Erythroblast (primary cell): ENCODE measurements around the gene NFYC.

Experiments used
- GATA1 ChIP-seq: IDR thresholded peaks from 2 replicates; pipeline ENCODE4 v1.6.1; 2011; ENCODE audit warnings: low read depth, mild to moderate bottlenecking, control low read depth, low read length, moderate library complexity
- POLR2A ChIP-seq: IDR thresholded peaks from 2 replicates; pipeline ENCODE4 v1.6.1; 2011; ENCODE audit warnings: mild to moderate bottlenecking, low read length

GRCh38 chr1:40763742-40764532 is 72.4 kb downstream of the NFYC start:
- TF ChIP-seq POLR2A (no peak), GATA1 (no peak)
